Measurements from ENCODE around the gene CERS1. TPM values are rescaled to one million over a fixed set of nuclear protein-coding genes. Genes with fewer than 3 reads are reported as not detected.

Gene CERS1
- total and polyA plus RNA-seq, 2 donors (not counting 3 experiments of a cell fraction or from before 2014, with no cell fraction given), result 4.0 to 8.5 TPM

DNA sequence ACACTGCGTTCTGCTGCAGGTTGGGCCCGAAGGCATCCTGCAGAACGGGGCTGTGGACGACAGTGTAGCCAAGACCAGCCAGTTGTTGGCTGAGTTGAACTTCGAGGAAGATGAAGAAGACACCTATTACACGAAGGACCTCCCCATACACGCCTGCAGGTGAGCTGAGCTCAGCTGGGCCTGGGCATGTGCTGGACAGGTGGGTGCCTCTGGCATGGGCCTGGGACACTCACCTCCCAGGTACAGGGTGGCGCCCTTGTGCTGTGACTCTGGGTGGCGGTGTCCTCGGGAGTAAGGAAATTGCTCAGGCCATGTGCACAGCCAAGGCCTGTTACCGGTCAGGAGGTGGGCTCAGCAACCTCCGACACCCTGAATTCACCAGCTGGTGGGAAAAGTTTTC, 50.0 kb downstream of the CERS1 start:
- no peaks in the 10 kb centered on the region for H3K27me3 ChIP-seq (ENCODE audit: control insufficient read depth in 2 of 2, insufficient read depth in 2 of 2, low read length in 2 of 2)
- H3K4me3 ChIP-seq (replicated peaks in 1 of 3; ENCODE audit: insufficient read depth in 1 of 3, low read depth in 1 of 3, low read length in 3 of 3), result no peak overlapping the region
- ChIA-PET POLR2A (no interaction called here), CTCF (interaction anchor here (1.1 to 6.2 kb wide), 4 partner anchors 8 to 326 kb away, joined by 4 to 65 read pairs (median 38); partner anchors contain the start of gene REX1BD)
- peaks cover 37% of the 10 kb centered on the region for H3K4me1 ChIP-seq (ENCODE audit: control insufficient read depth, extremely low read depth, insufficient read depth, low read length)
- BruUV-seq (replicated peaks), result no TSS peak
- dilution Hi-C loops (cut with MboI; ENCODE audit: extremely low pct_ligation_motif_present, low sequenced_read_pairs) (no loop called here), intact Hi-C loops (cut with micrococcal nuclease) (loop anchor here (5.0 kb wide), 3 partner anchors 59 to 141 kb away; no protein-coding TSS in a partner anchor)
- no peak for FAIRE-seq
- no peak overlapping the region for H3K27ac ChIP-seq (ENCODE audit: insufficient read depth, low read depth, low read length)
- DNase-seq (ENCODE audit: low read depth, low spot score), result no peak
- H3K36me3 ChIP-seq (ENCODE audit: control insufficient read depth in 2 of 2, extremely low read depth in 1 of 2, insufficient read depth in 2 of 2, low read length in 2 of 2), result peaks cover 0 to 3% of the 10 kb centered on the region in 2 experiments
- H4K20me1 ChIP-seq (replicated peaks; ENCODE audit: control insufficient read depth, extremely low read depth, insufficient read depth, low read length), result no peaks in the 10 kb centered on the region
- no peak overlapping the region for H3K9ac ChIP-seq (replicated peaks; ENCODE audit: extremely low read depth, insufficient read depth, low read length)
- H3K4me2 ChIP-seq (ENCODE audit: insufficient read depth, low read length), result no peak overlapping the region
- H2AFZ ChIP-seq (ENCODE audit: low read depth, low read length), result no peak overlapping the region
- H3K9me1 ChIP-seq (replicated peaks; ENCODE audit: control insufficient read depth, extremely low read depth, insufficient read depth, low read length), result no peaks in the 10 kb centered on the region
- H3K79me2 ChIP-seq (ENCODE audit: control insufficient read depth, insufficient read depth, low read length), result peaks cover 82% of the 10 kb centered on the region
- no peaks in the 10 kb centered on the region for H3K9me3 ChIP-seq (replicated peaks; ENCODE audit: control insufficient read depth, insufficient read depth, low read length)
- TF ChIP-seq MAX (IDR thresholded peaks at IDR 0.05; ENCODE audit: insufficient read depth, insufficient read length), result no peak
- no peak for TF ChIP-seq MYC (IDR thresholded peaks at IDR 0.05; ENCODE audit: low read depth, low read length)

GRCh38 chr19:18844806-18845329, 51.1 kb downstream of the CERS1 start:
- H3K4me3 ChIP-seq (replicated peaks in 1 of 3; ENCODE audit: insufficient read depth in 1 of 3, low read depth in 1 of 3, low read length in 3 of 3), result no peak overlapping the region
- POLR2A ChIA-PET, result no interaction called here

More at GRCh38 chr19:18844806-18845329, 51.1 kb downstream of the CERS1 start:
- peaks cover 85% of the 10 kb centered on the region for H3K79me2 ChIP-seq (ENCODE audit: control insufficient read depth, insufficient read depth, low read length)
- H3K4me2 ChIP-seq (ENCODE audit: insufficient read depth, low read length), result no peak overlapping the region
- dilution Hi-C loops (cut with MboI; ENCODE audit: extremely low pct_ligation_motif_present, low sequenced_read_pairs) (no loop called here), intact Hi-C loops (cut with micrococcal nuclease) (loop anchor here (5.0 kb wide), 3 partner anchors 58 to 142 kb away; no protein-coding TSS in a partner anchor)
- no TSS peak for BruUV-seq (replicated peaks)
- peaks cover 26% of the 10 kb centered on the region for H3K4me1 ChIP-seq (ENCODE audit: control insufficient read depth, extremely low read depth, insufficient read depth, low read length)
- H3K36me3 ChIP-seq (ENCODE audit: control insufficient read depth in 2 of 2, extremely low read depth in 1 of 2, insufficient read depth in 2 of 2, low read length in 2 of 2), result peaks cover 0 to 3% of the 10 kb centered on the region in 2 experiments
- H2AFZ ChIP-seq (ENCODE audit: low read depth, low read length), result no peak overlapping the region
- H3K9me1 ChIP-seq (replicated peaks; ENCODE audit: control insufficient read depth, extremely low read depth, insufficient read depth, low read length), result no peaks in the 10 kb centered on the region
- no peak overlapping the region for H3K27ac ChIP-seq (ENCODE audit: insufficient read depth, low read depth, low read length)
- no peak for FAIRE-seq
- DNase-seq (ENCODE audit: low read depth, low spot score), result no peak
- TF ChIP-seq, protein P1, sequence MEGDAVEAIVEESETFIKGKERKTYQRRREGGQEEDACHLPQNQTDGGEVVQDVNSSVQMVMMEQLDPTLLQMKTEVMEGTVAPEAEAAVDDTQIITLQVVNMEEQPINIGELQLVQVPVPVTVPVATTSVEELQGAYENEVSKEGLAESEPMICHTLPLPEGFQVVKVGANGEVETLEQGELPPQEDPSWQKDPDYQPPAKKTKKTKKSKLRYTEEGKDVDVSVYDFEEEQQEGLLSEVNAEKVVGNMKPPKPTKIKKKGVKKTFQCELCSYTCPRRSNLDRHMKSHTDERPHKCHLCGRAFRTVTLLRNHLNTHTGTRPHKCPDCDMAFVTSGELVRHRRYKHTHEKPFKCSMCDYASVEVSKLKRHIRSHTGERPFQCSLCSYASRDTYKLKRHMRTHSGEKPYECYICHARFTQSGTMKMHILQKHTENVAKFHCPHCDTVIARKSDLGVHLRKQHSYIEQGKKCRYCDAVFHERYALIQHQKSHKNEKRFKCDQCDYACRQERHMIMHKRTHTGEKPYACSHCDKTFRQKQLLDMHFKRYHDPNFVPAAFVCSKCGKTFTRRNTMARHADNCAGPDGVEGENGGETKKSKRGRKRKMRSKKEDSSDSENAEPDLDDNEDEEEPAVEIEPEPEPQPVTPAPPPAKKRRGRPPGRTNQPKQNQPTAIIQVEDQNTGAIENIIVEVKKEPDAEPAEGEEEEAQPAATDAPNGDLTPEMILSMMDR (IDR thresholded peaks at IDR 0.05; ENCODE audit: extremely low read depth in 1 of 2, insufficient read depth in 1 of 2, low read depth in 1 of 2, low read length in 2 of 2), result no peak
- TF ChIP-seq POLR2AphosphoS5 (IDR thresholded peaks at IDR 0.05; ENCODE audit: insufficient read depth, low read depth, low read length), result no peak
- no peak for TF ChIP-seq GATA2 (IDR thresholded peaks at IDR 0.05; ENCODE audit: insufficient read depth, insufficient read length, low read depth, low read length)
- no peak for TF ChIP-seq JUN (IDR thresholded peaks at IDR 0.05; ENCODE audit: borderline replicate concordance, insufficient read depth, insufficient read length, low read depth)
- TF ChIP-seq POLR2A (IDR thresholded peaks at IDR 0.05; ENCODE audit: low read depth, low read length), result no peak
- TF ChIP-seq MYC (IDR thresholded peaks at IDR 0.05; ENCODE audit: low read depth, low read length), result no peak
- no peak for TF ChIP-seq EZH2 (IDR thresholded peaks at IDR 0.05; ENCODE audit: borderline replicate concordance, low read depth, low read length, severe bottlenecking)
- TF ChIP-seq MAX (IDR thresholded peaks at IDR 0.05; ENCODE audit: insufficient read depth, insufficient read length), result no peak
- TF ChIP-seq FOS (IDR thresholded peaks at IDR 0.05; ENCODE audit: borderline replicate concordance, insufficient read depth, low read length), result no peak
- H3K9me3 ChIP-seq (replicated peaks; ENCODE audit: control insufficient read depth, insufficient read depth, low read length), result no peaks in the 10 kb centered on the region
- CTCF ChIA-PET, result interaction anchor here (1.4 to 6.2 kb wide), 2 partner anchors 13 to 251 kb away, joined by 4 to 65 read pairs; partner anchors contain the start of gene UPF1
- H3K27me3 ChIP-seq (ENCODE audit: control insufficient read depth in 2 of 2, insufficient read depth in 2 of 2, low read length in 2 of 2), result no peaks in the 10 kb centered on the region
- no peak overlapping the region for H3K9ac ChIP-seq (replicated peaks; ENCODE audit: extremely low read depth, insufficient read depth, low read length)
- no peaks in the 10 kb centered on the region for H4K20me1 ChIP-seq (replicated peaks; ENCODE audit: control insufficient read depth, extremely low read depth, insufficient read depth, low read length)

Measured in endothelial cell of umbilical vein (primary cell).